Adrenal gland (tissue), 12 donors: ENCODE results near the gene TTLL5. TPM values are rescaled to one million over a fixed set of nuclear protein-coding genes. Genes with fewer than 3 reads are reported as not detected.
A peak's percentile ranks its signal among the peaks of the same experiment; 100 is the strongest.

Experiments used
- DNase-seq, 7 donors: peaks; one replicate each; pipeline ENCODE4 v3.0.0-alpha.2; 2019 to 2020
- H3K27ac ChIP-seq, 5 donors: fragments of 200-600 bp; sonication (generic) in 4 of 5; 1 replicate in 3 of 5; 2 replicates in 2 of 5; pipeline versions ENCODE4 v1.5.1 to v1.8.0; 2016 to 2020; ENCODE audit warnings: mild to moderate bottlenecking in 1 of 5
- H3K27me3 ChIP-seq: fragments of 200-600 bp; 2 replicates; pipeline ENCODE4 v1.8.0; 2021
- H3K36me3 ChIP-seq, 2 donors: fragments of 200-600 bp; replicated peaks in 1 of 2; 1 replicate in 1 of 2; 2 replicates in 1 of 2; pipeline versions ENCODE4 v1.5.1 to v1.8.0; 2018 to 2022
- H3K4me1 ChIP-seq, 2 donors: fragments of 200-600 bp; replicated peaks in 1 of 2; 1 replicate in 1 of 2; 2 replicates in 1 of 2; pipeline versions ENCODE4 v1.5.1 to v1.8.0; 2018 to 2021
- H3K4me3 ChIP-seq, 4 donors: fragments of 200-600 bp; sonication (generic) in 3 of 4; one replicate each; pipeline ENCODE4 v1.5.1; 2016 to 2018
- H3K9me3 ChIP-seq, 3 donors: fragments of 200-600 bp; sonication (generic) in 1 of 3; replicated peaks in 1 of 3; 1 replicate in 2 of 3; 2 replicates in 1 of 3; pipeline versions ENCODE4 v1.5.1 to v1.8.0; 2016 to 2021
- CTCF ChIP-seq, 6 experiments: fragments of 450-650 bp in 4 of 6; fragments of 200-600 bp in 2 of 6; sonication (generic) in 1 of 6; IDR thresholded peaks; 1 replicate in 5 of 6; 2 replicates in 1 of 6; pipeline versions ENCODE4 v1.5.1 to v1.8.0; 2016 to 2021; ENCODE audit warnings: antibody characterized with exemption in 6 of 6, mild to moderate bottlenecking in 2 of 6, moderate library complexity in 1 of 6
- POLR2A ChIP-seq, 2 donors: fragments of 450-650 bp; IDR thresholded peaks; one replicate each; pipeline ENCODE4 v1.6.1; 2017; ENCODE audit warnings: antibody characterized with exemption in 2 of 2, mild to moderate bottlenecking in 2 of 2, moderate library complexity in 1 of 2
- WGBS, 4 donors: extraction: QIAGEN DNeasy Blood & Tissue Kit in 2 of 4; methylation state at CpG; one replicate each; pipeline versions ENCODE4 v1.1.5 to v1.1.7; 2013 to 2017; 5-methylcytosine and 5-hydroxymethylcytosine counted together
- intact Hi-C, 2 donors: fragments of 100-400 bp; cut with DNase I; formaldehyde crosslinking; loops; one replicate each; pipeline versions ENCODE4 v1.14.1 to v1.15.0; 2022 to 2023
- polyA plus RNA-seq, 3 donors: library from polyadenylated mRNA; stranded (reverse); fragments of 200-250 nt in 2 of 3; fragments of 350-450 nt in 1 of 3; fragmentation: Illumina TruSeq in 1 of 3; extraction: RNeasy Lipid Tissue Mini Kit (QIAGEN cat#74804) in 1 of 3; gene quantifications; one replicate each; pipeline ENCODE4 v1.2.3, GENCODE V29; 2013 to 2014
- total RNA-seq, 9 donors: library from RNA; depleted of rRNA in 4 of 9; stranded (reverse); fragments of >200 nt in 4 of 9; fragments of 120-200 nt in 1 of 9; fragmentation: NEBNext Ultra II Directional in 1 of 9; extraction: Animal tissue kit (Norgen Biotek cat#: 25700) in 1 of 9; gene quantifications; one replicate each; pipeline versions ENCODE4 v1.1.0 to v1.2.4, GENCODE V29; 2013 to 2023
- donor health status: healthy with polysubstance abuse.
- donor health status: Bipolar disorder and iron deficiency.
- donor health status: DM: yes; HTN: yes; CAD: no.
- donor health status: DM: no; HTN: no; CAD: no.
- donor health status: DM: no; HTN: no; CAD: no.
- donor health status: DM: yes; HTN: yes; CAD: no.

Gene TTLL5
- total and polyA plus RNA-seq, 12 donors: 12.7 to 34.0 (median 24.1) TPM

- Histone ChIP-seq H3K27ac (peak overlapping the region in 2 of 5 donors; percentile 1 to 29), H3K9me3 (no peaks in the 10 kb centered on the region), H3K4me3 (no peak overlapping the region), H3K4me1 (peaks cover 0 to 18% of the 10 kb centered on the region in 2 donors), H3K36me3 (no peaks in the 10 kb centered on the region), H3K27me3 (no peaks in the 10 kb centered on the region)
- 50 to 71% (median 66%) methylated on average over 1 of the region's 1 CpG for WGBS, 4 donors
- intact Hi-C loops: no loop called here
- TF ChIP-seq POLR2A (IDR thresholded peaks at IDR 0.05) (no peak), CTCF (IDR thresholded peaks at IDR 0.05) (no peak)
- no peak for DNase-seq
These were observed 62.7 kb downstream of the TTLL5 start for GRCh38 chr14:75723716-75724115.

- Histone ChIP-seq H3K4me3 (no peak overlapping the region), H3K9me3 (no peaks in the 10 kb centered on the region), H3K27ac (peak overlapping the region in 3 of 5 donors; percentile 19 to 61 (median 36)), H3K4me1 (peaks cover 0 to 18% of the 10 kb centered on the region in 2 donors), H3K27me3 (no peaks in the 10 kb centered on the region), H3K36me3 (no peaks in the 10 kb centered on the region)
- TF ChIP-seq POLR2A (IDR thresholded peaks at IDR 0.05): no peak
- no peak for TF ChIP-seq CTCF (IDR thresholded peaks at IDR 0.05)
- peak in 6 of 7 donors; percentile 29 to 70 (median 36) for DNase-seq
- intact Hi-C loops: no loop called here
- 77 to 87% (median 85%) methylated on average over 6 of the region's 6 CpGs for WGBS, 4 donors
These were observed 63.6 kb downstream of the TTLL5 start for GRCh38 chr14:75724414-75725204.

GRCh38 chr14:75725481-75725880 lies 64.4 kb downstream of the TTLL5 start:
- no peaks in the 10 kb centered on the region for H3K9me3 ChIP-seq

GRCh38 chr14:75726321-75726720 lies 65.3 kb downstream of the TTLL5 start:
- Histone ChIP-seq H3K4me1 (peaks cover 0 to 8% of the 10 kb centered on the region in 2 donors), H3K36me3 (no peaks in the 10 kb centered on the region), H3K4me3 (no peak overlapping the region), H3K9me3 (no peaks in the 10 kb centered on the region), H3K27ac (peak overlapping the region in 1 of 5 donors; percentile 70), H3K27me3 (no peaks in the 10 kb centered on the region)
- intact Hi-C loops: no loop called here
- WGBS, 4 donors: 86 to 97% (median 96%) methylated on average over 1 of the region's 1 CpG
- TF ChIP-seq POLR2A (IDR thresholded peaks at IDR 0.05) (no peak), CTCF (IDR thresholded peaks at IDR 0.05) (no peak)
- DNase-seq: no peak

More at GRCh38 chr14:75725481-75725880, 64.4 kb downstream of the TTLL5 start:
- intact Hi-C loops: no loop called here
- TF ChIP-seq CTCF (IDR thresholded peaks at IDR 0.05) (no peak), POLR2A (IDR thresholded peaks at IDR 0.05) (no peak)
- no peak overlapping the region for H3K4me3 ChIP-seq
- peak overlapping the region in 4 of 5 donors; percentile 19 to 70 (median 42) for H3K27ac ChIP-seq
- DNase-seq: peak in 5 of 7 donors; percentile 18 to 65 (median 27)
- H3K27me3 ChIP-seq: no peaks in the 10 kb centered on the region
- 66 to 75% (median 70%) methylated on average over 3 of the region's 3 CpGs for WGBS, 4 donors
- H3K36me3 ChIP-seq: no peaks in the 10 kb centered on the region
- peaks cover 0 to 14% of the 10 kb centered on the region in 2 donors for H3K4me1 ChIP-seq
